Keratinocyte (primary cell): ENCODE measurements around the gene KCTD2.
"Not testable (repeated sequence)": the region's sequence is repeated elsewhere in the genome, so short reads cannot be mapped to it uniquely, and the experiment has no call there.

Source experiments
- CTCF ChIP-seq, 3 experiments: IDR thresholded peaks in 1 of 3; conservative IDR thresholded peaks in 1 of 3; optimal IDR thresholded peaks in 1 of 3; 2 replicates in 2 of 3; 3 replicates in 1 of 3; pipeline versions ENCODE3 to v1.5.1; 2011; ENCODE audit warnings: low read length in 3 of 3, mild to moderate bottlenecking in 3 of 3, moderate library complexity in 2 of 3, control low read depth in 1 of 3, inconsistent platforms in 1 of 3; ENCODE audit not compliant: insufficient read depth in 2 of 3; ENCODE audit errors: extremely low read depth in 1 of 3
- EZH2 ChIP-seq: IDR thresholded peaks from one replicate; pipeline ENCODE4 v1.6.1; 2012; ENCODE audit warnings: inconsistent platforms, mild to moderate bottlenecking, low read length, moderate library complexity

GRCh38 chr17:75026650-75027049 lies 20.4 kb upstream of the KCTD2 start:
- not testable (repeated sequence) for TF ChIP-seq CTCF (optimal IDR thresholded peaks at IDR 0.05 in 1 of 3, IDR thresholded peaks at IDR 0.05 in 1 of 3, conservative IDR thresholded peaks at IDR 0.05 in 1 of 3; ENCODE audit: extremely low read depth in 1 of 3, insufficient read depth in 2 of 3, low read length in 3 of 3); EZH2
